ENCODE data around the gene PPFIBP2. TPM values are rescaled to one million over a fixed set of nuclear protein-coding genes. Genes with fewer than 3 reads are reported as not detected.

The PPFIBP2 gene
- total RNA-seq, 1 experiment from 2014 or later, result 5.7 TPM

- Histone ChIP-seq H2AFZ (ENCODE audit: low read depth, low read length, poor library complexity, severe bottlenecking) (no peak overlapping the region), H3K79me2 (ENCODE audit: insufficient read depth, low read length) (no peaks in the 10 kb centered on the region), H3K9ac (ENCODE audit: low read length) (no peak overlapping the region), H3K9me2 (ENCODE audit: insufficient read depth) (no peaks in the 10 kb centered on the region), H3K27ac (ENCODE audit: low read depth, low read length) (no peak overlapping the region), H4K20me1 (ENCODE audit: insufficient read depth) (no peaks in the 10 kb centered on the region), H3K4me1 (ENCODE audit: control insufficient read depth in 1 of 2, insufficient read depth in 2 of 2, low read length in 2 of 2) (no peaks in the 10 kb centered on the region), H3K27me3 (ENCODE audit: insufficient read depth, low read length) (no peaks in the 10 kb centered on the region), H3K9me3 (ENCODE audit: control insufficient read depth in 1 of 2, insufficient read depth in 1 of 2, low read depth in 1 of 2, low read length in 2 of 2) (no peaks in the 10 kb centered on the region), H3K4me3 (replicated peaks in 1 of 2; ENCODE audit: low read depth in 1 of 2, low read length in 2 of 2) (no peak overlapping the region), H3K4me2 (ENCODE audit: low read length) (no peak overlapping the region), H3K36me3 (ENCODE audit: control insufficient read depth in 1 of 2, insufficient read depth in 2 of 2, low read length in 2 of 2) (no peaks in the 10 kb centered on the region)
- ChIA-PET POLR2A (no interaction called here), RAD21 (ENCODE audit: low non-redundant PET in 1 of 2, low total read pairs in 2 of 2, uncharacterized antibody in 2 of 2, unreplicated experiment in 2 of 2) (interaction anchor here (0.9 to 2.7 kb wide), 4 partner anchors 85 to 143 kb away, joined by 4 to 16 read pairs (median 10); partner anchors contain the start of gene PPFIBP2 (in 1 of the 2)), CTCF (interaction anchor here (0.7 to 2.0 kb wide), 11 partner anchors 9 to 563 kb away, joined by 3 to 52 read pairs (median 9); partner anchors contain the start of gene PPFIBP2)
- TF ChIP-seq EZH2phosphoT487 (IDR thresholded peaks at IDR 0.05; ENCODE audit: borderline replicate concordance) (no peak), ZFX (IDR thresholded peaks at IDR 0.05) (no peak), YY1 (IDR thresholded peaks at IDR 0.05; ENCODE audit: extremely low read depth, insufficient replicate concordance, low read depth, low read length) (no peak), CTCF (IDR thresholded peaks at IDR 0.05 in 2 of 3, conservative IDR thresholded peaks at IDR 0.05 in 1 of 3; ENCODE audit: borderline replicate concordance in 1 of 3, insufficient read depth in 1 of 3, low read depth in 2 of 3, low read length in 2 of 3) (no peak), RAD21 (IDR thresholded peaks at IDR 0.05; ENCODE audit: low read depth) (no peak), CBX3 (IDR thresholded peaks at IDR 0.05; ENCODE audit: low read depth) (no peak), SIN3A (IDR thresholded peaks at IDR 0.05; ENCODE audit: low read depth) (no peak), JUND (IDR thresholded peaks at IDR 0.05) (no peak), ZNF274 (IDR thresholded peaks at IDR 0.05; ENCODE audit: low read depth, low read length) (no peak), SRF (IDR thresholded peaks at IDR 0.05; ENCODE audit: low read depth) (no peak), MAX (IDR thresholded peaks at IDR 0.05) (no peak), ELF1 (IDR thresholded peaks at IDR 0.05; ENCODE audit: borderline replicate concordance, low read depth) (no peak), REST (IDR thresholded peaks at IDR 0.05; ENCODE audit: low read depth) (no peak), POLR2AphosphoS5 (IDR thresholded peaks at IDR 0.05; ENCODE audit: low read depth, low read length) (no peak), ATF3 (IDR thresholded peaks at IDR 0.05) (no peak), FOSL1 (IDR thresholded peaks at IDR 0.05; ENCODE audit: low read depth) (no peak), ZBTB33 (IDR thresholded peaks at IDR 0.05; ENCODE audit: extremely low read depth, insufficient replicate concordance, low read length) (no peak)
- ATAC-seq (no peak), DNase-seq (ENCODE audit: low read depth, low spot score) (no peak)
- no TSS peak for BruUV-seq (replicated peaks)
- intact Hi-C loops (cut with micrococcal nuclease), result loop anchor here (1.0 to 2.0 kb wide), 2 partner anchors 86 to 107 kb away; no protein-coding TSS in a partner anchor
Observed at GRCh38 chr11:7656704-7657103, 142.9 kb downstream of the PPFIBP2 start.

Data from HCT116 (cell line).